ENCODE results near the gene LURAP1L.

DNA sequence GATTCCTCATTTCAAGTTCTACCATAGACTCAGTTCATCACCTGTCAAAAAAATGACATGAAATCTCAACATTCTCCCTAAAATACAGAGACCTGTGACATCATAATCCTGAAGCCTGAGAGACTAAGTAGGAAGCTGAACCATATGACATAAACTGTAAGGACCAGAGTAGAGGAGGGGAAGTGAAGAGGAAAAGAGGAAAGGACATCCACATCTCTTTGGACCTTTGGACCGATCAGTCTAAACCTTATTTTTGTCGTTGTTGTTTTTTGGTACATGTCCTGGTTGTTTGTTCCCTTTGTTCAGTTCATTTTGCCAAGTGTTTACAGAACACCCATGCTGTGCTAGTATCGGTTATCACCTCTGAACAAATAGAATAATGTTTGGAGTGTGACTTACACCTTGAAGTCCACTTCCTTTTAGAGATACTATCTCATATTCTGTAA lies 41.9 kb downstream of the LURAP1L start:
- TF ChIP-seq POLR2A (IDR thresholded peaks at IDR 0.05) (no peak), EP300 (IDR thresholded peaks at IDR 0.05) (no peak)
- TF ChIP-seq, protein P1, sequence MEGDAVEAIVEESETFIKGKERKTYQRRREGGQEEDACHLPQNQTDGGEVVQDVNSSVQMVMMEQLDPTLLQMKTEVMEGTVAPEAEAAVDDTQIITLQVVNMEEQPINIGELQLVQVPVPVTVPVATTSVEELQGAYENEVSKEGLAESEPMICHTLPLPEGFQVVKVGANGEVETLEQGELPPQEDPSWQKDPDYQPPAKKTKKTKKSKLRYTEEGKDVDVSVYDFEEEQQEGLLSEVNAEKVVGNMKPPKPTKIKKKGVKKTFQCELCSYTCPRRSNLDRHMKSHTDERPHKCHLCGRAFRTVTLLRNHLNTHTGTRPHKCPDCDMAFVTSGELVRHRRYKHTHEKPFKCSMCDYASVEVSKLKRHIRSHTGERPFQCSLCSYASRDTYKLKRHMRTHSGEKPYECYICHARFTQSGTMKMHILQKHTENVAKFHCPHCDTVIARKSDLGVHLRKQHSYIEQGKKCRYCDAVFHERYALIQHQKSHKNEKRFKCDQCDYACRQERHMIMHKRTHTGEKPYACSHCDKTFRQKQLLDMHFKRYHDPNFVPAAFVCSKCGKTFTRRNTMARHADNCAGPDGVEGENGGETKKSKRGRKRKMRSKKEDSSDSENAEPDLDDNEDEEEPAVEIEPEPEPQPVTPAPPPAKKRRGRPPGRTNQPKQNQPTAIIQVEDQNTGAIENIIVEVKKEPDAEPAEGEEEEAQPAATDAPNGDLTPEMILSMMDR (IDR thresholded peaks at IDR 0.05) = no peak

All from ovary (tissue), 3 donors.